Breast epithelium (tissue), 4 donors: ENCODE data around the gene TP53. TPM values are rescaled to one million over a fixed set of nuclear protein-coding genes. Genes with fewer than 3 reads are reported as not detected.

Experiments
- DNase-seq, 2 donors: peaks; one replicate each; pipeline ENCODE4 v3.0.0-alpha.2; 2019; ENCODE audit warnings: low spot score in 2 of 2
- H3K27ac ChIP-seq, 2 donors: fragments of 200-600 bp; sonication (generic) in 1 of 2; one replicate each; pipeline ENCODE4 v1.5.1; 2016 to 2019; ENCODE audit warnings: mild to moderate bottlenecking in 1 of 2
- H3K27me3 ChIP-seq, 2 donors: fragments of 200-600 bp; sonication (generic) in 1 of 2; one replicate each; pipeline versions ENCODE4 v1.5.1 to v1.6.0; 2017 to 2019; ENCODE audit warnings: control low read depth in 1 of 2, mild to moderate bottlenecking in 1 of 2
- H3K36me3 ChIP-seq: fragments of 200-600 bp; one replicate; pipeline ENCODE4 v1.5.1; 2019
- H3K4me1 ChIP-seq, 2 donors: fragments of 200-600 bp; sonication (generic); one replicate each; pipeline ENCODE4 v1.5.1; 2016 to 2019; ENCODE audit warnings: control low read depth in 1 of 2
- H3K4me3 ChIP-seq, 3 donors: fragments of 200-600 bp; sonication (generic); 1 replicate in 2 of 3; 2 replicates in 1 of 3; pipeline ENCODE4 v1.5.1; 2016 to 2019; ENCODE audit warnings: mild to moderate bottlenecking in 3 of 3, moderate library complexity in 2 of 3
- H3K9me3 ChIP-seq, 2 donors: fragments of 200-600 bp; sonication (generic) in 1 of 2; one replicate each; pipeline ENCODE4 v1.5.1; 2016 to 2019; ENCODE audit warnings: control low read depth in 1 of 2
- POLR2A ChIP-seq: fragments of 450-650 bp; IDR thresholded peaks from one replicate; pipeline ENCODE4 v1.6.1; 2016; ENCODE audit warnings: antibody characterized with exemption, mild to moderate bottlenecking, moderate library complexity
- POLR2AphosphoS5 ChIP-seq, 3 donors: sonication (generic); formaldehyde crosslinking; IDR thresholded peaks; one replicate each; pipeline ENCODE4 v1.6.1; 2017; ENCODE audit warnings: antibody characterized with exemption in 3 of 3
- intact Hi-C: fragments of 100-400 bp; cut with DNase I; formaldehyde crosslinking; loops from one replicate; pipeline ENCODE4 v1.15.1; 2023; ENCODE audit warnings: low total_unique reads
- total RNA-seq, 3 donors: library from RNA; depleted of rRNA; stranded (reverse); fragments of >200 nt; gene quantifications; one replicate each; pipeline ENCODE4 v1.1.0, GENCODE V29; 2016
- TF ChIP-seq, protein P1 (sequence below), 3 donors: fragments of 450-650 bp; IDR thresholded peaks; one replicate each; pipeline ENCODE4 v1.5.1; 2016 to 2017; ENCODE audit warnings: antibody characterized with exemption in 3 of 3, mild to moderate bottlenecking in 3 of 3, moderate library complexity in 3 of 3

The TP53 gene
- total RNA-seq, 3 donors from 2014 or later, result 23.9 to 31.9 (median 24.2) TPM

DNA sequence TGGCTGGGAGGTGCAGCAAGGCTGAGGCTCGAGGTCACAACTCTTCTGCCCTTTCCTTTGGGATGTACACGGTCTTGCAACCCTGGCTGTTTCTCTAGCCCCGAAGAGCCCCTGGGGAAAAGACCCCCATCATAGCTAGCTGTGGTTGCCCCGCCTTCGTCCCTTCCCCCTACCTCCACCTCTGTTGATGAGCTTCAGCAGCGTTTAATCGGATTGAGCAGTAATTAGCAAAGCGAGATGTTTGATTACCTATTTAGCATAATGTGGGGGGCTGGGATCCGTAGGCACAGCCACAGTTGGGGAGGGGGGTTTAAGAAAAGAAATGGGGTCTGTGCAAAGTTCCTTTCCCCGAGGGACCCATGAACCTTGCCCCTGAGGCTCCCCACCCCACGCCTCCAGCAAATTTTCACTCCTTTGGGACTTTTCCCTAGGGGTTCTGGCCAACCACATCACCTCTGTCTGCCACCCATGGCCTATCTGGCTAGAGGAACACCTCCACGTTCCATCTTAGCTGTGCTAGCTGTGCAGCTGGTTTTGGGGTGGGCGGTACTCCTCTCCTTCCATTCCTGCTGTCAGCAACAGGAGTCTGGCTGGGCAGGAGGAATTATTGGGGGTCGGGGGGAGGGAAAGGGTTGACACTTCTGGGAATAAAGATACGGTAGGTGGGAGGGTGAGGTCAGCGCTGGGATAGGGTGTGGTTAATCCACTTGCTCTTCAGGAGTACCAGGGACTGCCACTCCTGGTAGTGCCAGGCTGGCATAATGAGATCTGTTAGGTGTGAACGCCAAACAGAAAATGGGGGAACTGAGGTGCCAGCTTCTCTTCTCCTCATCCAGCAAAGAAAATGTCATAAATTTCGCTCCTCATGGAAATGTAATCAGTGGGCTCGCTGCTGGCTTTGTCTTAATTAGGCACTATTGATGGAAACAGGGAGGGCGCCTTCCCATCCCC, 28.9 kb upstream of the TP53 start:
- TF ChIP-seq, protein P1, sequence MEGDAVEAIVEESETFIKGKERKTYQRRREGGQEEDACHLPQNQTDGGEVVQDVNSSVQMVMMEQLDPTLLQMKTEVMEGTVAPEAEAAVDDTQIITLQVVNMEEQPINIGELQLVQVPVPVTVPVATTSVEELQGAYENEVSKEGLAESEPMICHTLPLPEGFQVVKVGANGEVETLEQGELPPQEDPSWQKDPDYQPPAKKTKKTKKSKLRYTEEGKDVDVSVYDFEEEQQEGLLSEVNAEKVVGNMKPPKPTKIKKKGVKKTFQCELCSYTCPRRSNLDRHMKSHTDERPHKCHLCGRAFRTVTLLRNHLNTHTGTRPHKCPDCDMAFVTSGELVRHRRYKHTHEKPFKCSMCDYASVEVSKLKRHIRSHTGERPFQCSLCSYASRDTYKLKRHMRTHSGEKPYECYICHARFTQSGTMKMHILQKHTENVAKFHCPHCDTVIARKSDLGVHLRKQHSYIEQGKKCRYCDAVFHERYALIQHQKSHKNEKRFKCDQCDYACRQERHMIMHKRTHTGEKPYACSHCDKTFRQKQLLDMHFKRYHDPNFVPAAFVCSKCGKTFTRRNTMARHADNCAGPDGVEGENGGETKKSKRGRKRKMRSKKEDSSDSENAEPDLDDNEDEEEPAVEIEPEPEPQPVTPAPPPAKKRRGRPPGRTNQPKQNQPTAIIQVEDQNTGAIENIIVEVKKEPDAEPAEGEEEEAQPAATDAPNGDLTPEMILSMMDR (IDR thresholded peaks at IDR 0.05), result no peak
- TF ChIP-seq POLR2AphosphoS5 (IDR thresholded peaks at IDR 0.05) (no peak), POLR2A (no peak)
- H3K9me3 ChIP-seq, result no peaks in the 10 kb centered on the region
- H3K27me3 ChIP-seq, result peaks cover 0 to 3% of the 10 kb centered on the region in 2 donors
- DNase-seq, result no peak
- H3K27ac ChIP-seq, result peak overlapping the region; percentile 65
- peak overlapping the region; percentile 44 to 75 (median 67) for H3K4me3 ChIP-seq
- H3K4me1 ChIP-seq, result peaks cover 0 to 13% of the 10 kb centered on the region in 2 donors
- intact Hi-C loops, result no loop called here
- no peaks in the 10 kb centered on the region for H3K36me3 ChIP-seq

DNA sequence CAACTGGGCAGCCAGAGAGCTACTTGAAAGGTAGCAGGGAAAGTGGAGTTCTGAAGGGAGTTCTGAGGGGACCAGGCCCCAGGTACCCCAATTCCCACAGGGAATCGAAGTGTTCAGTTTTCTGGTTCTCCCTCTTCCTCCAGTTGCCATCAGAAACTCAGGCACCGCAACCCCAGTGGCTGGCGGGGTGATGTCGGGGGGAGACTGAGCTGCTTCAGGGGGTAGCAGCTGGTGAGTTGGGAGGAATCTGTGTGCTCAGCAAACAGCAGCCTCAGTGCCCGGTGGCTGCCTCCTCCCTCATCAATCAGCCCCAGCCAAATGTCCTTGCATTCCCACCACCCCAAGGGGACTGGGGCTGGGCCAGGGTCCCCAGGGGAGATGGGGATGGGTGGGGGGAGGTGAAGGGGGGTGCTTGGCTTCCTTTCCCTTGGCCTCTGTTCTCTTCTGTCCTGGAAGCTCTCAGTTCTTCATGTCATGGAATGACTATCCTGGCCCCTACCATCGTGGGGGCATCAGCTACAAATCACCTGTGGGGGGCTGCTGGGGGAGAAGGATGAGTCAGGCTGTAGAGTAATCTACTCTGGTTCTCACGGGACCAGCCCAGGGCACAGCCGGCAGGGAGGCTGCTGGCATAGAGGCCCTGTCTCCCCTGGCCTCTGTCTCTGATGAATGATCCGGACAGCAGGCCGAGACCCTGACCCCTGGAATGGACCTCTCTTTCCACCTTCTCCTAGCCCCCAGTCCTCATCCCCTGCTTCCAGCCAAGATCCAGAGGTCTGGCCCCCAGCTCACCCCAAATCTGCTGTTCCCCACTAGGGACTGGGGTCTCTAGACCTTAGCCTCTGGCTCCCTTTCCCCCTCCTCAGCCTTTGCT, 27.7 kb upstream of the TP53 start:
- no peak for TF ChIP-seq POLR2AphosphoS5 (IDR thresholded peaks at IDR 0.05)
- no peak for TF ChIP-seq POLR2A
- TF ChIP-seq, protein P1 (IDR thresholded peaks at IDR 0.05), result no peak
- Histone ChIP-seq H3K9me3 (no peaks in the 10 kb centered on the region), H3K36me3 (no peaks in the 10 kb centered on the region), H3K4me1 (peaks cover 0 to 13% of the 10 kb centered on the region in 2 donors), H3K27me3 (peaks cover 0 to 3% of the 10 kb centered on the region in 2 donors), H3K4me3 (no peak overlapping the region), H3K27ac (no peak overlapping the region)
- intact Hi-C loops, result no loop called here
- no peak for DNase-seq

DNA sequence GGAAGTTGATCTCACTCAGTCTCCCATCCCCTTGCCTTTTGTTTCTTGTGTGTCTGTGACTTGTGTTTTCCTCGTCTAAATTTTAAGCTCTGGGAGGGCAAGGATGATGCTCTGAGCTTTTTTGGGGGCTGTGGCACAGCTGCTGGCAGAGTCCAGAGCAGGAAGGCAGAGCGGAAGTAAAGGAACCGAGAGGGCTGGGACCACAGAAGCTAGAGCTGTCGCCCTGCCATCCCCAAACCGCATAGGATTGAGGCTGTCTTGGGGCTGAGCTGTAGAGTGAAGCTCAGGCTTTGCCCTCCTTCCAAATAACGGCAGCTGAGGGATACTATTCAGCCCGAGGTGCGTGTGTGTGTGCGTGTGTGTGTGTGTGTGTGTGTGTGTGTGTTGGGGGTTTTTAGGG, 26.5 kb upstream of the TP53 start:
- TF ChIP-seq POLR2AphosphoS5 (IDR thresholded peaks at IDR 0.05) (no peak), POLR2A (no peak)
- TF ChIP-seq, protein P1 (IDR thresholded peaks at IDR 0.05), result no peak
- Histone ChIP-seq H3K27ac (no peak overlapping the region), H3K36me3 (no peaks in the 10 kb centered on the region), H3K4me1 (peaks cover 0 to 13% of the 10 kb centered on the region in 2 donors), H3K9me3 (no peaks in the 10 kb centered on the region), H3K4me3 (no peak overlapping the region), H3K27me3 (no peaks in the 10 kb centered on the region)
- DNase-seq, result no peak
- intact Hi-C loops, result no loop called here

DNA sequence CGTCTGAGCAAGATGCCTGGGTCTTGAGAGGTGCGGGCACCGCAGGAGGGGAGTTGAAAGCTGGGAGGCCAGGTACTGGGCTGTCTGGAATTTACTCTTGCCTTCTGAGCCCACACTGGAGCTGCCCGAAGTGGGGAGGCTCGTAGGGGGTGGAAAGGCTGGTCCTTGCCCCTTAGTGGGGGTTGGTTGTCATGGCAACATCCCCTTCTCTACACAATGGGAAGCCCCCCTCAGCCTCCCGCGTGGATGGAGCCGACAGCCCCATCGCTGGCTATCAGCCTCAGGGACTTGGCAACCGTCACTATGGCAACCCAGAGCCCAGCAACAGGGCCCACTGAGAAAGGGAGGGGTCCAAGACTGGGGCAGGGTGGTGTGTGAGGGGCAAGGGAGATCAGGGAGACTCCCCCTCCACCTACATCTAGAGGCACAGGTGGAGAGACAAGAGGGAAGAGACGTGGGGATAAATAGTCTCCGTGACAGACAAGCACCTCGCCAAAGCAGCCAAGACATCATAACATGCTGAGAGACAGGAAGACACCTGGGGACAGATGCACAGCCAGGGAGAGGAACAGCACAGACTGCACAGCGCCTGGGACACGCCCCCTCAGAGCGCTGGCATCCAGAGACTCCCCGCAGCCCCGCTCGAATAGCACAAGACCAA, 25.0 kb upstream of the TP53 start:
- H3K27me3 ChIP-seq, result no peaks in the 10 kb centered on the region
- H3K4me1 ChIP-seq, result peaks cover 0 to 9% of the 10 kb centered on the region in 2 donors
- no peak overlapping the region for H3K27ac ChIP-seq
- TF ChIP-seq, protein P1 (IDR thresholded peaks at IDR 0.05), result no peak
- TF ChIP-seq POLR2AphosphoS5 (IDR thresholded peaks at IDR 0.05), result no peak
- no peak for TF ChIP-seq POLR2A
- no peak overlapping the region for H3K4me3 ChIP-seq
- no peaks in the 10 kb centered on the region for H3K9me3 ChIP-seq
- intact Hi-C loops, result no loop called here
- no peak for DNase-seq
- no peaks in the 10 kb centered on the region for H3K36me3 ChIP-seq
